ENCODE measurements around the gene CIITA. TPM values are rescaled to one million over a fixed set of nuclear protein-coding genes. Genes with fewer than 3 reads are reported as not detected.

Gene CIITA
- total and polyA plus RNA-seq, 10 of the 15 experiments (the other 5 are each of a cell fraction or from before 2014, with no cell fraction given), result 11.5 to 145 (median 49.7) TPM

GRCh38 chr16:10969615-10970014, 92.6 kb downstream of the CIITA start (continued):
- TF ChIP-seq MLLT1 (IDR thresholded peaks at IDR 0.05) (no peak), RAD21 (IDR thresholded peaks at IDR 0.05; ENCODE audit: insufficient read depth, low read depth, low read length) (no peak), CTCF (IDR thresholded peaks at IDR 0.05 in 2 of 3, conservative IDR thresholded peaks at IDR 0.05 in 1 of 3; ENCODE audit: control insufficient read depth in 2 of 3, extremely low read depth in 1 of 3, insufficient read depth in 1 of 3, low read depth in 3 of 3, low read length in 3 of 3) (no peak), CEBPZ (IDR thresholded peaks at IDR 0.05; ENCODE audit: low read depth, low read length) (no peak), HSF1 (IDR thresholded peaks at IDR 0.05; ENCODE audit: low read depth, low read length) (no peak), ELK1 (IDR thresholded peaks at IDR 0.05; ENCODE audit: low read depth, low read length) (no peak)
